Testis (tissue), 2 donors: ENCODE data around the gene SEMA3B.

ENCODE experiments used
- CTCF ChIP-seq, 3 experiments: fragments of 450-650 bp in 2 of 3; fragments of 200-600 bp in 1 of 3; sonication (generic) in 1 of 3; IDR thresholded peaks; one replicate each; pipeline ENCODE4 v1.5.1; 2016 to 2019; ENCODE audit warnings: antibody characterized with exemption in 3 of 3, mild to moderate bottlenecking in 2 of 3, moderate library complexity in 1 of 3
- POLR2A ChIP-seq: fragments of 450-650 bp; IDR thresholded peaks from one replicate; pipeline ENCODE4 v1.6.1; 2017; ENCODE audit warnings: antibody characterized with exemption, mild to moderate bottlenecking, moderate library complexity

- TF ChIP-seq CTCF (IDR thresholded peaks at IDR 0.05): no peak
- TF ChIP-seq POLR2A: no peak
These were observed 6.2 kb upstream of the SEMA3B start for GRCh38 chr3:50262778-50263177.
